ENCODE measurements around the gene ZIK1. TPM values are rescaled to one million over a fixed set of nuclear protein-coding genes. Genes with fewer than 3 reads are reported as not detected.

The ZIK1 gene
- 4.3 and 6.9 TPM in 2 replicates for total RNA-seq (2014; rRNA removed; shearing (Covaris generic); ENCODE audit: low replicate concordance)

GRCh38 chr19:57583521-57584416, at the start of gene ZIK1:
Gene ZIK1, plus strand, starts transcription at chr19:57584145. Its CDS starts 212 bp downstream, at chr19:57584357.
- DNase-seq (ENCODE audit: low read depth) = peak; percentile 72
- in situ Hi-C loops (cut with HindIII; ENCODE audit: low pct_unique_long_range_greater_than_20kb, low sequenced_read_pairs) = no loop called here

- DNase-seq (ENCODE audit: low read depth) = peak; percentile 22
- in situ Hi-C loops (cut with HindIII; ENCODE audit: low pct_unique_long_range_greater_than_20kb, low sequenced_read_pairs) = no loop called here
Measured at GRCh38 chr19:57537953-57538547, 45.9 kb upstream of the ZIK1 start.

- DNase-seq (ENCODE audit: low read depth) = no peak
- in situ Hi-C loops (cut with HindIII; ENCODE audit: low pct_unique_long_range_greater_than_20kb, low sequenced_read_pairs) = no loop called here
Measured at GRCh38 chr19:57546513-57546912, 37.4 kb upstream of the ZIK1 start.

GRCh38 chr19:57552432-57552831, 31.5 kb upstream of the ZIK1 start:
- in situ Hi-C loops (cut with HindIII; ENCODE audit: low pct_unique_long_range_greater_than_20kb, low sequenced_read_pairs) = no loop called here
- no peak for DNase-seq (ENCODE audit: low read depth)

- no peak for DNase-seq (ENCODE audit: low read depth)
- in situ Hi-C loops (cut with HindIII; ENCODE audit: low pct_unique_long_range_greater_than_20kb, low sequenced_read_pairs) = no loop called here
Measured at GRCh38 chr19:57557659-57558058, 26.3 kb upstream of the ZIK1 start.

GRCh38 chr19:57558525-57558924, 25.4 kb upstream of the ZIK1 start:
- peak; percentile 32 for DNase-seq (ENCODE audit: low read depth)
- in situ Hi-C loops (cut with HindIII; ENCODE audit: low pct_unique_long_range_greater_than_20kb, low sequenced_read_pairs) = no loop called here

GRCh38 chr19:57559008-57559403, 24.9 kb upstream of the ZIK1 start:
- in situ Hi-C loops (cut with HindIII; ENCODE audit: low pct_unique_long_range_greater_than_20kb, low sequenced_read_pairs) = no loop called here

GRCh38 chr19:57559404-57560025, 24.4 kb upstream of the ZIK1 start, which contains the start of gene ZNF550:
Gene ZNF550, minus strand, starts transcription at chr19:57559863. Its CDS starts 181 bp downstream, at chr19:57559682.
- peak; percentile 82 for DNase-seq (ENCODE audit: low read depth)
- in situ Hi-C loops (cut with HindIII; ENCODE audit: low pct_unique_long_range_greater_than_20kb, low sequenced_read_pairs) = no loop called here

More at GRCh38 chr19:57559008-57559403, 24.9 kb upstream of the ZIK1 start:
- DNase-seq (ENCODE audit: low read depth) = peak; percentile 36

- peak; percentile 20 for DNase-seq (ENCODE audit: low read depth)
- in situ Hi-C loops (cut with HindIII; ENCODE audit: low pct_unique_long_range_greater_than_20kb, low sequenced_read_pairs) = no loop called here
Measured at GRCh38 chr19:57560049-57560491, 23.9 kb upstream of the ZIK1 start.

GRCh38 chr19:57563547-57563946, 20.4 kb upstream of the ZIK1 start:
- DNase-seq (ENCODE audit: low read depth) = no peak
- in situ Hi-C loops (cut with HindIII; ENCODE audit: low pct_unique_long_range_greater_than_20kb, low sequenced_read_pairs) = no loop called here

- in situ Hi-C loops (cut with HindIII; ENCODE audit: low pct_unique_long_range_greater_than_20kb, low sequenced_read_pairs) = no loop called here
- peak; percentile 32 for DNase-seq (ENCODE audit: low read depth)
Measured at GRCh38 chr19:57566396-57567265, 17.3 kb upstream of the ZIK1 start.

GRCh38 chr19:57570707-57571106, 13.2 kb upstream of the ZIK1 start:
- in situ Hi-C loops (cut with HindIII; ENCODE audit: low pct_unique_long_range_greater_than_20kb, low sequenced_read_pairs) = no loop called here

GRCh38 chr19:57572415-57572947, 11.5 kb upstream of the ZIK1 start:
- DNase-seq (ENCODE audit: low read depth) = no peak
- in situ Hi-C loops (cut with HindIII; ENCODE audit: low pct_unique_long_range_greater_than_20kb, low sequenced_read_pairs) = no loop called here

More at GRCh38 chr19:57570707-57571106, 13.2 kb upstream of the ZIK1 start:
- no peak for DNase-seq (ENCODE audit: low read depth)

- in situ Hi-C loops (cut with HindIII; ENCODE audit: low pct_unique_long_range_greater_than_20kb, low sequenced_read_pairs) = no loop called here
Measured at GRCh38 chr19:57576661-57577060, 7.3 kb upstream of the ZIK1 start.

GRCh38 chr19:57578487-57579205, 5.3 kb upstream of the ZIK1 start, which contains the start of gene ZNF416:
Gene ZNF416, minus strand, starts transcription at chr19:57578911. Its CDS starts 207 bp downstream, at chr19:57578704.
- in situ Hi-C loops (cut with HindIII; ENCODE audit: low pct_unique_long_range_greater_than_20kb, low sequenced_read_pairs) = no loop called here
- peak; percentile 97 for DNase-seq (ENCODE audit: low read depth)

More at GRCh38 chr19:57576661-57577060, 7.3 kb upstream of the ZIK1 start:
- no peak for DNase-seq (ENCODE audit: low read depth)

- in situ Hi-C loops (cut with HindIII; ENCODE audit: low pct_unique_long_range_greater_than_20kb, low sequenced_read_pairs) = no loop called here
- DNase-seq (ENCODE audit: low read depth) = no peak
Measured at GRCh38 chr19:57583104-57583520, 833 bp upstream of the ZIK1 start.

GRCh38 chr19:57587529-57587928, 3.6 kb downstream of the ZIK1 start:
- DNase-seq (ENCODE audit: low read depth) = no peak

More at GRCh38 chr19:57587529-57587928, 3.6 kb downstream of the ZIK1 start:
- in situ Hi-C loops (cut with HindIII; ENCODE audit: low pct_unique_long_range_greater_than_20kb, low sequenced_read_pairs) = no loop called here

Measured in Caki2 (cell line).